GM23338 (cell line): ENCODE data around the gene AIMP2.

Experiments used
- CTCF ChIP-seq, 2 experiments: fragments of 200-600 bp in 1 of 2; sonication (generic) in 1 of 2; conservative IDR thresholded peaks; 2 replicates each; pipeline versions ENCODE4 v1.5.1 to v1.6.1; 2016 to 2017; ENCODE audit warnings: antibody characterized with exemption in 2 of 2, low read depth in 2 of 2, mild to moderate bottlenecking in 2 of 2, moderate library complexity in 1 of 2
- EZH2phosphoT487 ChIP-seq: fragments of 200-600 bp; sonication (generic); IDR thresholded peaks from one replicate; pipeline ENCODE4 v1.8.1; 2018; ENCODE audit warnings: antibody characterized with exemption; ENCODE audit not compliant: unreplicated experiment
- POLR2AphosphoS5 ChIP-seq: IDR thresholded peaks from 2 replicates; pipeline ENCODE4 v1.6.1; 2016; ENCODE audit warnings: antibody characterized with exemption, low read depth
- TF ChIP-seq, protein P1 (sequence below): IDR thresholded peaks from one replicate; pipeline ENCODE4 v1.6.1; 2018; ENCODE audit warnings: antibody characterized with exemption; ENCODE audit not compliant: unreplicated experiment

- TF ChIP-seq CTCF (conservative IDR thresholded peaks at IDR 0.05; ENCODE audit: low read depth in 2 of 2): no peak
- no peak for TF ChIP-seq POLR2AphosphoS5
- TF ChIP-seq, protein P1, sequence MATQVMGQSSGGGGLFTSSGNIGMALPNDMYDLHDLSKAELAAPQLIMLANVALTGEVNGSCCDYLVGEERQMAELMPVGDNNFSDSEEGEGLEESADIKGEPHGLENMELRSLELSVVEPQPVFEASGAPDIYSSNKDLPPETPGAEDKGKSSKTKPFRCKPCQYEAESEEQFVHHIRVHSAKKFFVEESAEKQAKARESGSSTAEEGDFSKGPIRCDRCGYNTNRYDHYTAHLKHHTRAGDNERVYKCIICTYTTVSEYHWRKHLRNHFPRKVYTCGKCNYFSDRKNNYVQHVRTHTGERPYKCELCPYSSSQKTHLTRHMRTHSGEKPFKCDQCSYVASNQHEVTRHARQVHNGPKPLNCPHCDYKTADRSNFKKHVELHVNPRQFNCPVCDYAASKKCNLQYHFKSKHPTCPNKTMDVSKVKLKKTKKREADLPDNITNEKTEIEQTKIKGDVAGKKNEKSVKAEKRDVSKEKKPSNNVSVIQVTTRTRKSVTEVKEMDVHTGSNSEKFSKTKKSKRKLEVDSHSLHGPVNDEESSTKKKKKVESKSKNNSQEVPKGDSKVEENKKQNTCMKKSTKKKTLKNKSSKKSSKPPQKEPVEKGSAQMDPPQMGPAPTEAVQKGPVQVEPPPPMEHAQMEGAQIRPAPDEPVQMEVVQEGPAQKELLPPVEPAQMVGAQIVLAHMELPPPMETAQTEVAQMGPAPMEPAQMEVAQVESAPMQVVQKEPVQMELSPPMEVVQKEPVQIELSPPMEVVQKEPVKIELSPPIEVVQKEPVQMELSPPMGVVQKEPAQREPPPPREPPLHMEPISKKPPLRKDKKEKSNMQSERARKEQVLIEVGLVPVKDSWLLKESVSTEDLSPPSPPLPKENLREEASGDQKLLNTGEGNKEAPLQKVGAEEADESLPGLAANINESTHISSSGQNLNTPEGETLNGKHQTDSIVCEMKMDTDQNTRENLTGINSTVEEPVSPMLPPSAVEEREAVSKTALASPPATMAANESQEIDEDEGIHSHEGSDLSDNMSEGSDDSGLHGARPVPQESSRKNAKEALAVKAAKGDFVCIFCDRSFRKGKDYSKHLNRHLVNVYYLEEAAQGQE: no peak
- no peak for TF ChIP-seq EZH2phosphoT487
These were observed 22.5 kb downstream of the AIMP2 start for GRCh38 chr7:6031567-6031966.
